M059J (cell line): ENCODE data around the gene NID1. TPM values are rescaled to one million over a fixed set of nuclear protein-coding genes. Genes with fewer than 3 reads are reported as not detected.

Experiments
- DNase-seq: peaks from one replicate; pipeline ENCODE4 v3.0.0-alpha.2; 2012; ENCODE audit warnings: low read depth
- total RNA-seq: library from RNA; depleted of rRNA; stranded (reverse); fragments of >200 nt; shearing (Covaris generic); gene quantifications from 2 replicates; pipeline ENCODE4 v1.2.3, GENCODE V29; 2014

Gene NID1
- total RNA-seq, 1 experiment from 2014 or later = 60.4 TPM

- DNase-seq = no peak
These were observed 104.1 kb downstream of the NID1 start for GRCh38 chr1:235960809-235961208.

- no peak for DNase-seq
These were observed 106.9 kb downstream of the NID1 start for GRCh38 chr1:235958021-235958420.

GRCh38 chr1:235955777-235956176 lies 109.1 kb downstream of the NID1 start:
- no peak for DNase-seq

- no peak for DNase-seq
These were observed 110.3 kb downstream of the NID1 start for GRCh38 chr1:235954306-235955283.

- DNase-seq = peak; percentile 85
These were observed 111.1 kb downstream of the NID1 start for GRCh38 chr1:235953801-235954200.

GRCh38 chr1:235952950-235953615 lies 111.8 kb downstream of the NID1 start:
- DNase-seq = no peak

- no peak for DNase-seq
These were observed 113.2 kb downstream of the NID1 start for GRCh38 chr1:235951661-235952060.

GRCh38 chr1:235950318-235950717 lies 114.6 kb downstream of the NID1 start:
- DNase-seq = no peak

GRCh38 chr1:235948774-235949427 lies 116.0 kb downstream of the NID1 start:
- DNase-seq = no peak

- no peak for DNase-seq
These were observed 116.9 kb downstream of the NID1 start for GRCh38 chr1:235947989-235948388.

GRCh38 chr1:235946571-235946981 lies 118.3 kb downstream of the NID1 start:
- DNase-seq = peak; percentile 85

- DNase-seq = no peak
These were observed 118.9 kb downstream of the NID1 start for GRCh38 chr1:235945775-235946570.

GRCh38 chr1:235943581-235944114 lies 121.2 kb downstream of the NID1 start:
- peak; percentile 93 for DNase-seq

GRCh38 chr1:235942979-235943575 lies 121.8 kb downstream of the NID1 start:
- DNase-seq = no peak

- no peak for DNase-seq
These were observed 122.3 kb downstream of the NID1 start for GRCh38 chr1:235942625-235942934.

- DNase-seq = no peak
These were observed 122.8 kb downstream of the NID1 start for GRCh38 chr1:235941876-235942624.

GRCh38 chr1:235940285-235940684 lies 124.6 kb downstream of the NID1 start:
- DNase-seq = no peak

GRCh38 chr1:235939480-235939775 lies 125.5 kb downstream of the NID1 start:
- peak; percentile 48 for DNase-seq

- DNase-seq = no peak
These were observed 126.0 kb downstream of the NID1 start for GRCh38 chr1:235938709-235939479.

GRCh38 chr1:235937123-235937522 lies 127.8 kb downstream of the NID1 start:
- no peak for DNase-seq
